Epithelial cell of proximal tubule (primary cell): ENCODE data around the gene USP12. TPM values are rescaled to one million over a fixed set of nuclear protein-coding genes. Genes with fewer than 3 reads are reported as not detected.

Source experiments
- DNase-seq: peaks from one replicate; pipeline ENCODE4 v3.0.0-alpha.2; 2011; ENCODE audit warnings: low read depth
- H3K4me3 ChIP-seq: 2 replicates; pipeline ENCODE4 v1.5.1; 2011; ENCODE audit warnings: low read depth, mild to moderate bottlenecking, low read length
- total RNA-seq: library from RNA; depleted of rRNA; stranded (reverse); fragments of >200 nt; gene quantifications from 2 replicates; pipeline ENCODE4 v1.2.3, GENCODE V29; 2015
- TF ChIP-seq, protein P1 (sequence below): conservative IDR thresholded peaks from 2 replicates; pipeline ENCODE4 v1.5.1; 2012; ENCODE audit warnings: low read depth, mild to moderate bottlenecking, low read length

USP12 gene
- total RNA-seq, 1 donor from 2014 or later, result 14.1 TPM

DNA sequence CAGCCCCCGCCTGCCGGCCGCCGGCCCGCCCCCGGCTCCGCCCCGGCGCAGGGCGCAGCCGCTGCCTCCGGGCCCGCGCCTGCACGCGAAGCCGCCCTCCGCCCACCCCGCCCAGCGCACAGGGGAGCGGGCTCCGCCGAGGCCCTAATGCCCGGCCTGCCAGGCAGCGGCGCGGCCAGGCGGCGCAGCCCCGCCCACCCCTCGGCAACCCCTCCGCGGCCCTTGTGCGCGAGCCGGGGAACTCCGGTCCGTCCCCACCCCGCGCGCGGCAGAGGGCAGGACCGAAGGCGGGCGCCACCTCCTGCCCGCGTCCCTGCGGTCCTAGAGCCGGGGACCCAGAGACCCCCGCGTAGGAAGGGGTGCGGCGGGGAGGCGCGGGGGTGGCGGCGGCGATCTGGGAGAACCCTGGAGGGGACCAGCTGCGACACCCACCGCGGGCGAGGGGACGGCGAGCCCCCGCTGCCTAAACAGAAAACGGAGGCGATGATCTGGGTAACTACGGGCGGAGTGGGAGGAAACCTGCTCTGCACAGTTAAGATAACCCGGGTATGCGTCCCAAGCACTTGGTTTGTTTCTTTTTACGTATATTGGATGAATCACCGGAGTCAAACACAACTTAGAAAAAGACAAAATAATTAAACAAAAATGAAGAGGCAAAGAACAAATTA lies 350 bp upstream of the USP12 start:
- H3K4me3 ChIP-seq, result peak overlapping the region; percentile 73
- TF ChIP-seq, protein P1, sequence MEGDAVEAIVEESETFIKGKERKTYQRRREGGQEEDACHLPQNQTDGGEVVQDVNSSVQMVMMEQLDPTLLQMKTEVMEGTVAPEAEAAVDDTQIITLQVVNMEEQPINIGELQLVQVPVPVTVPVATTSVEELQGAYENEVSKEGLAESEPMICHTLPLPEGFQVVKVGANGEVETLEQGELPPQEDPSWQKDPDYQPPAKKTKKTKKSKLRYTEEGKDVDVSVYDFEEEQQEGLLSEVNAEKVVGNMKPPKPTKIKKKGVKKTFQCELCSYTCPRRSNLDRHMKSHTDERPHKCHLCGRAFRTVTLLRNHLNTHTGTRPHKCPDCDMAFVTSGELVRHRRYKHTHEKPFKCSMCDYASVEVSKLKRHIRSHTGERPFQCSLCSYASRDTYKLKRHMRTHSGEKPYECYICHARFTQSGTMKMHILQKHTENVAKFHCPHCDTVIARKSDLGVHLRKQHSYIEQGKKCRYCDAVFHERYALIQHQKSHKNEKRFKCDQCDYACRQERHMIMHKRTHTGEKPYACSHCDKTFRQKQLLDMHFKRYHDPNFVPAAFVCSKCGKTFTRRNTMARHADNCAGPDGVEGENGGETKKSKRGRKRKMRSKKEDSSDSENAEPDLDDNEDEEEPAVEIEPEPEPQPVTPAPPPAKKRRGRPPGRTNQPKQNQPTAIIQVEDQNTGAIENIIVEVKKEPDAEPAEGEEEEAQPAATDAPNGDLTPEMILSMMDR, result no peak
- DNase-seq, result no peak

DNA sequence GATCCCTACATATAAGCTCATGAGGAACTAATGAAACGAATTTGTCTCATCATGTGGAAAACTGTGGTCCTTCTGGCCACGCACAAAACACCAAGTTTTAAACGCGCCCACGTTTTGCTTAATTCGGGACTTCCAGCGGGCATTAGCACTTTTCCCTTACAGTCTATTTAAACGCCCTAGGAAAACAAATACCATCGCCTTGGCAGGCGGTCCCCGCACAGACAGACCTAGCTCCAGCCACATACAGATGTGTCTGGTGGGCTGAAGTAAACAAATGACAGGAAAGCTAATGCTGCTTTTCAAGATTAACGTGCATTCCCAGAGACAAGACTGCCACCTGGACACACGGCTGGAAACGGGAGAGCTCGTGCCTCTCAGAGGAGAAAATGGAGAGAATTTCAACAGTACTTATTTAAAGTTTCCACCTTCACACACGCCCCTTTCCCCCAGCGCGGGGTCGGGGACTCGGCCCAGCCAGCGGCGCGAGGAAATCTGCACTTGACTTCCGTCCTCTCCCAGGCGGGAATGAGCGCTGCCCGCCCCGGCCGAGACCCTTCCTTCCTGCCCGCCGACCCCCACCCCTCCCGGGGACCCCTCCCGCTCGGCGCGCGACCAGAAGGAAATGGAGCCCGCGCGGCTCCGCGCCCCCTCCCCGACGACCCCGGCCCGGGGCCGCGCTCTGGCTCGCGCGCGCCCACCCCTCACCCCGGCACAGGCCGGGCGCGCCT lies 931 bp downstream of the USP12 start:
- no peak for DNase-seq
- TF ChIP-seq, protein P1, result peak; percentile 19
- H3K4me3 ChIP-seq, result peak overlapping the region; percentile 63

- no peak for DNase-seq
- TF ChIP-seq, protein P1, result no peak
- H3K4me3 ChIP-seq, result peak overlapping the region; percentile 63
Measured at GRCh38 chr13:27170221-27170515, 1.4 kb downstream of the USP12 start.

DNA sequence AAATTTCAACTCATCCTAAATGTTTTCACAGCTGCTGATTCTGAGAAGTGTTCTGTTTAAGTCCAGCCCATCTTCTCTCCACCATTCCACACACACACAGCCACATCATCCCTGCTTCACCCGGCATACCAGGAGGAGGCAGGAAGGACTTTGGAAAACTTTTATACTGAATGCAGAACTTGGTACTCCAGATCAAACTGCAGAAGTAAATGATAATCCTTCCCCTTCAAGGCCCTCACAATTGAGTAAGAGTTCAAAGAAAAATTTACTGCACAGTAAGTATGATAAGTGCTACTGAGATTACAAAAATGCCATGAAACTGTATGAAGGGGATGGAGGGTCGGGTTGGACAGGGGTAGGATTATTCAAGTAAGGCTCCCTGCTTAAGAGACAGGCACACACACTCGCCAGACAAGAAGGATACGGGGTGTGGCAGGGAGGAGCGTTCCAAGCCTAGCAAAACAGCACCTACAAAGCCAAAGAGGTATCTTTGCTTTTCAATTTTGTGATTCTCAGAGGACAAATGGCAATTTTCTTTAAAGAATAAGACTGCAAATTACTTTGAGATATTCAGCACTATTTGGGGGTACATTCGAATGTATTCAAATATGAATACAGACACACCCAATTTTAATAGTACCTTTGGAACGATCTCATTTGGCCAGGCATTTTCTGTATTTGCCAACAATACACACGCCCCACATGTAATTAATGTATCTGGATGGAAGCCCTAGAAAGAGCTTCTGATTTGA lies 2.5 kb downstream of the USP12 start:
- TF ChIP-seq, protein P1, result no peak
- no peak for DNase-seq
- no peak overlapping the region for H3K4me3 ChIP-seq

GRCh38 chr13:27168086-27168485 lies 3.5 kb downstream of the USP12 start:
- no peak for DNase-seq
- TF ChIP-seq, protein P1, result no peak
- H3K4me3 ChIP-seq, result no peak overlapping the region

- no peak overlapping the region for H3K4me3 ChIP-seq
- no peak for DNase-seq
- TF ChIP-seq, protein P1, result no peak
Measured at GRCh38 chr13:27166313-27166712, 5.3 kb downstream of the USP12 start.
